GM10847 (cell line): ENCODE data around the gene FERMT3.

Source experiments
- POLR2A ChIP-seq: IDR thresholded peaks from 2 replicates; pipeline ENCODE4 v1.6.1; 2011; ENCODE audit not compliant: insufficient read length; ENCODE audit errors: extremely low read depth

The FERMT3 gene

DNA sequence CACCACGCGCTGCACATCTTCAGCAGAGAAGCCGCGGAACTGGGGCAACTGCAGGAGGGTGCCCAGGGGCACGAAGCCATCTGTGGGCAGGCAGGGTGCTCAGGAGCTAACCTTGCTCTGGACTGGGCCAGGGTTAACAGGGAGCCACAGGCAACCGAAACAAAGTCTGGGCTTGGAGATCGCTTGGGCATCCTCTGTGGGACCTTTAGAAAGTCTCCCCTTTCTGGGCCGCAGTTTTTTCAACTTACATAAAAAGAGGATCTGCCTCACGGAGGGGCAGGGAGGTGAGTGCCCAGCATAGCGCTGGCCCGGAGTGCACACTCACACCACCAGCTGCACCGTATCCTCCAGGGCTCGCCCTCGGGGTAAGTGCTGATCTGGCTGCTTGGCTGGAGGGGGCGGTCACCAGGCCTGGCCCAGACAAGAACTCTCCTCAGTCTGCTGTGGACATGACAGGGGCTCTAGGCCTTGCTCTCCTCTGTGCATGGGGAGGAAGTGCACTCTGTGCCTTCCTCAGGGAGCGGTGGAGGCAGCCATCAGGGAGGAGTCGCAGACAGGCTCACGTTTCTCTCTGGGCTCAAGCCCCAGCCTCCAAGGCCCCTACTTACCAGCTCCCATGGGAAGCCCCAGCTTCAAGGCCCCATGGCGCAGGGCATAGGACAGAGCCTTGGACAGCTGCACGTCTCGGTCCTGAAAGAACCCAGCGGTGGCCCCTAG, 18.5 kb downstream of the FERMT3 start:
- no peak for TF ChIP-seq POLR2A

DNA sequence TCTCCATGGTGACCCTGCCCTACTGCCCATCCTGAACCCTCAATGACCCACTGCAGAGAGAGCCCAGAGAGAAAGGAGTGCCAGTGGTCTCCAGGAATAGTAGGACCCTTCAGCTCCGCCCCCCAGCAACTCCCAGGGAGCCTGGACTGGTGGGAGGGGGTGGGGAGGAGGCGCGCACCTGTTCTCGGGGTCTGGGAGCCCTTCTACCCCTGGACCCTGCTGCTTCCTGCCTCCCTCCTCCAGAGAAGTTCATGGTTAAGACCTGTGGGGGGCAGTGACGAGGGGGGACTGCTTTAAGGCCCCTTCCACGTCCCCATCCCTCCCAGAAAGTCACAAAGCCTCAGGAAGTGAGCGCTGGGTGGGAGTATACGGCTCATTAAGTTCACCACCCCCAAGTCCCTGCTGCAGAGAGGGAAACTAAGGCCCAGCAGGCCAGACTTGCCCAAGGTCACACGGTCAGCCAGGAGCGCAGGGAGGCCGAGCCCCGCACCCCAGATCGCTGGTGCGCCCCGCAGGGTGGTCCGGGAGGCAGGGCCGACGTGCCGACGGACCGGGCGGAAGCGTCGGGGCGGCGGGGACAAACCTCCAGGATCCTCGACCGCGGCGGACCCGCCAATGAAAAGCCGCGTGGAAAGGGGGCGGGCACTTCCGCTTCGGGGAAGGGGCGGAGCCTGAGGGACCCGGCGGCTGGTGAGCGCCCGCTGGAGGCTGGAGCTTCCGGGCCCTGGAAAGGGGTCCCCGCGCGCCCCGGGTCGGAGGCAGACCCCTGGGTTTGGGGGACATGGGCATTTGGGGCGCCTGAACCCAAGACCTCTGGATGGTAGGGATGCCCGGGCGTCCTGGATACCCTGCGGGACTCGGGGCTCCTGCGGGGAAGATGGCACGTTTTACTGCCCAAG, 19.3 kb downstream of the FERMT3 start, which contains the start of the genes NUDT22 and TRPT1:
TSS of gene NUDT22 (plus strand) at position 667 of the 899 bp plus-strand sequence. CDS start 379 bp downstream, outside the sequence.
TSS of gene TRPT1 (minus strand) at position 579 of the 899 bp plus-strand sequence. CDS start at position 253, 326 bp downstream.
- TF ChIP-seq POLR2A: peak; percentile 80

DNA sequence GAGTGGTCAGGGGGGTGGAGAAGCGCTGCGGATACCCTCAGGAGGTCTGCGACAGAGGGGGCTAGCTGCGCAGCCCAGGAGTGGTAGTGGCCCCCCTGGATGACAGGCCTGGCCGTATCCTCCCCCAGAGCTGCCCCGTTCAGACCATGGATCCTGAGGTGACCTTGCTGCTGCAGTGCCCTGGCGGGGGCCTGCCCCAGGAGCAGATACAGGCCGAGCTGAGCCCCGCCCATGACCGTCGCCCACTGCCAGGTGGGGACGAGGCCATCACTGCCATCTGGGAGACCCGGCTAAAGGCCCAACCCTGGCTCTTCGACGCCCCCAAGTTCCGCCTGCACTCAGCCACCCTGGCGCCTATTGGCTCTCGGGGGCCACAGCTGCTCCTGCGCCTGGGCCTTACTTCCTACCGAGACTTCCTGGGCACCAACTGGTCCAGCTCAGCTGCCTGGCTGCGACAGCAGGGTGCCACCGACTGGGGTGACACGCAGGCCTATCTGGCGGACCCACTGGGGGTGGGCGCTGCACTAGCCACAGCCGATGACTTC, 20.1 kb downstream of the FERMT3 start:
- TF ChIP-seq POLR2A: peak; percentile 43

- no peak for TF ChIP-seq POLR2A
Measured at GRCh38 chr11:64227405-64227956, 21.0 kb downstream of the FERMT3 start.

DNA sequence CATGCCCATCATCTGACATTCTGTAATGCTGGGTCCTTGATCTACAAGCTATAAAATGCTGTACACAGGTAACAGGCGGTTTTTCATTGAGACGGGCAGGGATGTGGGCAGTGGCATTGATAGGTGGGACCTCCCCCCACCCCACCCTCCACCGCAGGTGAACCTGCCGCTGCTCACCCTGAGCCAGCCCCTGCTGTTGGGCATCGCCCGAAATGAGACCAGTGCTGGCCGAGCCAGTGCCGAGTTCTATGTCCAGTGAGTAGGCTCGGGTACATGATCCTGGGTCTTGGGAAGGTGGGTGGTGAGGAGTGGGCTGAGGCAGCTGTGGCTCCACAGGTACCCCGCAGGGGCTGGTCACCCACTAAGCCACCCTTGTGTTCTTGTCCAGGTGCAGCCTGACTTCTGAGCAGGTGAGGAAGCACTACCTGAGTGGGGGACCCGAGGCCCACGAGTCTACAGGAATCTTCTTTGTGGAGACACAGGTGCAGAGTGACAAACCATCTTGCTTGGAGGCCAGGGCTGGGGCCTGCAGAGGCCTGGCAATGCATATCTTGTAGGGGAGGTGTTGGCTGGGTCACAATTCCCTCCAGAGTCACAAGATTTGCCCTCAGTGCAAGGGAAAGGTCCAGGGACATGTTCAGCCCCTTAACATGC, 22.7 kb downstream of the FERMT3 start:
- no peak for TF ChIP-seq POLR2A

- no peak for TF ChIP-seq POLR2A
Measured at GRCh38 chr11:64229744-64230170, 23.2 kb downstream of the FERMT3 start.

DNA sequence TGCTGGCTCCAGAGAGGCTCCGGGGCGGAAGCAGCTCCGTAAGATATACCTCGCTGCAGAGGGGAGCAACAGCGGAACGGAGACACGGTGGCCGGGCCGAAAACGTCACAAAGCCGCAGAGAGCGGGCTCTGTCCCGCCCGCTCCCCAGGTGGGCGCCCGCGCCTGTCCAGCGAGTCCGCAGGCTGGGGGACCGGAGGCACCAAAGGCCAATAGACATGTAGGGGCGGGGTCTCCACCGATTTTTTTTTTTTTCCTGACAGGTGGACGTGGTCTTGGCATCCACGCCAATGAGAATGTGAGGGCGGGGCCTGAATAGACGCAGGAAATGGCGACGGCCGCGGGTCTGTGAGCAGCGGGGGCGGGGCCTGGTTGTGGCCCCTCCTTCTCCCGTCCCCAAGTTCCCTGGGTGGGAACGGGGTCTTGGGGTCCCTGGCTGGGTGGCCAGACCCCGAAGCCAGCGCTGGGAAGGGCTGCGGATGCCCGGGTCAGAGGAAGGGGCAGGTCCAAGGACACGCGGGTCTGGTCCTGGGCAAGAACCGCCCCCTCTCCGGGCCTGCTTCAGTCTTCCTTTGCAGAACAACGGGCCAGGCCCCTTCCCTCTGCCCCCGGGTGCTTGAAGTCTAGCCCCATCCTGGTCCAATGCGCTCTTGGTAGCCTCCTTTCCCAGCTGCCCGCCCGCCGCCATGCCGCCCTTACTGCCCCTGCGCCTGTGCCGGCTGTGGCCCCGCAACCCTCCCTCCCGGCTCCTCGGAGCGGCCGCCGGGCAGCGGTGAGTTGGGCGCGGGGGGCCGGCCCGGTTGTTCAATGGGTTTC, 23.9 kb downstream of the FERMT3 start, which contains the start of gene DNAJC4:
TSS of gene DNAJC4 (plus strand) at position 378 of the 814 bp plus-strand sequence. CDS start at position 685, 307 bp downstream.
- peak; percentile 57 for TF ChIP-seq POLR2A

DNA sequence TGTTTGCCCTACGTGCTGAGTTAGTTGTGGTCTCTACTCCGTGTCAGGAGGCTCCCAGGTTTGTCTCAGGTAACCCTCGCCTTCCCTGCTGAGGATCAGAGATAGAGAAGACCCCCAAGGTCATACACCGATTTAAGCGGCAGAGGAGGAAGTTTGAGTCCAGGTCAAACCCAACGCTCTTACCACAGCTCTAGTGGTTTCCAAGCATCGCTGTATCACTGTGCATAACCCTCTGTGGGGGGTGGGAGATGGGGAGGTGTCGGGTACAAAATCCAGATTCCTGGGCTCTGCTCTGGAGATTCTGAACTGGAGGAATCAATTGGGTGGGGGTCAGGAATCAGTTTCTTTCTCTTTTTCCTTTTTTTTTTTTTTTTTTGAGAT, 24.5 kb downstream of the FERMT3 start:
- no peak for TF ChIP-seq POLR2A

DNA sequence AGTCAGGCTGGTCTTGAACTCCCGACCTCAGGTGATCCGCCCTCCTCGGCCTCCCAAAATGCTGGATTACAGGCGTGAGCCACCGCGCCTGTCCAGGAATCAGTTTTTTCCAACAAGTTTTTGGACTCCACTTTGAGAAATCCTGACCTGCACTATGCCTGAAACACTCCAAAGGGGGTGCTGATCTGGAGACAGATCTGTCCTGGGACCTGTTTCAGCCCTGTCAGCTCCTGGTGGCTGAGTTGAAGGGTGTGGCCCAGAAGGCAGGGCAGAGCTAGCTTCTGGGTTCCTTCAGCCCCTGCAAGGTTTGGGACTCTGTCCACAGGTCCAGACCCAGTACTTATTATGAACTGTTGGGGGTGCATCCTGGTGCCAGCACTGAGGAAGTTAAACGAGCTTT, 25.0 kb downstream of the FERMT3 start:
- no peak for TF ChIP-seq POLR2A

- TF ChIP-seq POLR2A: no peak
Measured at GRCh38 chr11:64232182-64232966, 25.9 kb downstream of the FERMT3 start.

DNA sequence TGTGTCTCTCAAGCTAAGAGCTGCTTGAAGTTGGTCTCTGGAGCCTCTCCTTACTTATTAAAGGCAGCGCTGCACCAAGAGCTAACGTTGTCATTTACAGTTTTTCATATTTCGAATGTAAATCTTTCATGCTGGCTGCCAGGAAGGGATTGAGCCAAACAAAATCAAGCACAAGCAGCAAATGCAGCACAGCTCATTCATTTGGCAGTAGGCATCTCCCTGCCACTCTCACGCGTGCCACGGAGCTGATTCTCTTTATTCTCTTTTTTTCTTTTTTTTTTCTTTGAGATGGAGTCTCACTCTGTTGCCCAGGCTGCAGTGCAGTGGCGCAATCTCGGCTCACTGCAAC, 26.4 kb downstream of the FERMT3 start:
- no peak for TF ChIP-seq POLR2A

DNA sequence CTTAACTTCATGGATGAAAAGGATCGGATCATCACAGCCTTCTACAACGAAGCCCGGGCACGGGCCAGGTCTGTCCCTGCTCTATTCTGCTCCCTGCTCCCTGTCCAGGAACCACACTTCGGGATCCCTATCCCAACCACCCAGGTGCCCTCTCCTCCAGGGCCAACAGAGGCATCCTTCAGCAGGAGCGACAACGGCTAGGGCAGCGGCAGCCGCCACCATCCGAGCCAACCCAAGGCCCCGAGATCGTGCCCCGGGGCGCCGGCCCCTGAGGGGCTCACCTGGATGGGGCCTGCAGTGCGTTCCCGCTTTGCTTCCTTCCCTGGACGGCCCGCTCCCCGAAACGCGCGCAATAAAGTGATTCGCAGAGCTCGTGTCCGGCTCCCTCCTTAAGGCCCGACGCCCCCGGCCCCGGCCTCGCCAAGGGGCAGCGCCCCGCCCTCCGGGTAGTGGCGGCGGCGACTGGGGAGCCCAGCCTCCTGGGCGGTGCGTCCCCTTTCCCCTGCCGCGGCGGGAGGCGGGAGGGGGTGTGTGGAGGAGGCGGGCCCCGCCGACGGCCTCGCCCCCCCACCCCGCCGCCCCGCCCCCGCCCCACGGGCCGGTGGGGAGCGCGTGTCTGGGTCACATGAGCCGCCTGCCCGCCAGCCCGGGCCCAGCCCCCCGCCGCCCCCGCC, 27.5 kb downstream of the FERMT3 start, which contains the start of gene VEGFB:
TSS of gene VEGFB (plus strand) at position 672 of the 674 bp plus-strand sequence. CDS start 250 bp downstream, outside the sequence.
- peak; percentile 21 for TF ChIP-seq POLR2A
